ENCODE data around the gene FNDC7. TPM values are rescaled to one million over a fixed set of nuclear protein-coding genes. Genes with fewer than 3 reads are reported as not detected.
"Not testable (repeated sequence)": the region's sequence is repeated elsewhere in the genome, so short reads cannot be mapped to it uniquely, and the experiment has no call there.

The FNDC7 gene
- not detected in 2 replicates for polyA plus RNA-seq (2011; rRNA removed)
- 0.09 TPM in 1 of 2 replicates, not detected in the other for polyA minus RNA-seq (2011; rRNA and poly(A)+ RNA removed)

GRCh38 chr1:108712606-108713150 lies at the start of gene FNDC7:
FNDC7 (plus strand) TSS chr1:108712908; CDS start chr1:108712934, 26 bp downstream.
- Histone ChIP-seq H3K4me3 (ENCODE audit: low read depth, low read length) (no peak within 1 kb of the TSS), H3K27me3 (ENCODE audit: control insufficient read depth, insufficient read depth, low read length) (no peaks in the 10 kb centered on the region; the same call in 1 of the 2 replicates), H3K36me3 (ENCODE audit: control insufficient read depth, insufficient read depth, low read length) (no peaks in the 10 kb centered on the region)
- CTCF ChIA-PET, result no interaction called here
- POLR2A ChIA-PET, result interaction anchor here (1.0 kb wide), 1 partner anchor 20 kb away, joined by 15 read pairs; no protein-coding TSS in a partner anchor
- no peak for DNase-seq (ENCODE audit: low read depth)
- no peak for TF ChIP-seq CTCF (IDR thresholded peaks at IDR 0.05; ENCODE audit: insufficient read depth, low read depth, low read length)

GRCh38 chr1:108663074-108663473 lies 49.6 kb upstream of the FNDC7 start:
- no peaks in the 10 kb centered on the region for H3K27me3 ChIP-seq (ENCODE audit: control insufficient read depth, insufficient read depth, low read length)
- H3K4me3 ChIP-seq (ENCODE audit: low read depth, low read length), result no peak overlapping the region
- POLR2A ChIA-PET, result no interaction called here
- no peaks in the 10 kb centered on the region for H3K36me3 ChIP-seq (ENCODE audit: control insufficient read depth, insufficient read depth, low read length)
- TF ChIP-seq CTCF (IDR thresholded peaks at IDR 0.05; ENCODE audit: insufficient read depth, low read depth, low read length), result no peak
- DNase-seq (ENCODE audit: low read depth), result no peak
- CTCF ChIA-PET, result interaction anchor here (1.7 kb wide), 1 partner anchor 16 kb away, joined by 4 read pairs; no protein-coding TSS in a partner anchor

- Histone ChIP-seq H3K36me3 (ENCODE audit: control insufficient read depth, insufficient read depth, low read length) (no peaks in the 10 kb centered on the region), H3K4me3 (ENCODE audit: low read depth, low read length) (no peak overlapping the region), H3K27me3 (ENCODE audit: control insufficient read depth, insufficient read depth, low read length) (no peaks in the 10 kb centered on the region)
- ChIA-PET POLR2A (no interaction called here), CTCF (interaction anchor here (1.4 kb wide), 1 partner anchor 104 kb away, joined by 3 read pairs; the partner anchor contains the start of gene EEIG2)
- no peak for DNase-seq (ENCODE audit: low read depth)
- no peak for TF ChIP-seq CTCF (IDR thresholded peaks at IDR 0.05; ENCODE audit: insufficient read depth, low read depth, low read length)
These were observed 48.2 kb upstream of the FNDC7 start for GRCh38 chr1:108664481-108664880.

GRCh38 chr1:108665067-108665466 lies 47.6 kb upstream of the FNDC7 start:
- ChIA-PET POLR2A (no interaction called here), CTCF (interaction anchor here (1.1 to 1.4 kb wide), 2 partner anchors 21 to 105 kb away, joined by 3 to 4 read pairs; partner anchors contain the start of gene EEIG2)
- no peak overlapping the region for H3K4me3 ChIP-seq (ENCODE audit: low read depth, low read length)
- no peaks in the 10 kb centered on the region for H3K36me3 ChIP-seq (ENCODE audit: control insufficient read depth, insufficient read depth, low read length)
- H3K27me3 ChIP-seq (ENCODE audit: control insufficient read depth, insufficient read depth, low read length), result no peaks in the 10 kb centered on the region
- no peak for DNase-seq (ENCODE audit: low read depth)
- TF ChIP-seq CTCF (IDR thresholded peaks at IDR 0.05; ENCODE audit: insufficient read depth, low read depth, low read length), result no peak

- no peak for DNase-seq (ENCODE audit: low read depth)
- no peak for TF ChIP-seq CTCF (IDR thresholded peaks at IDR 0.05; ENCODE audit: insufficient read depth, low read depth, low read length)
- CTCF ChIA-PET, result interaction anchor here (1.1 to 1.4 kb wide), 2 partner anchors 22 to 105 kb away, joined by 3 to 4 read pairs; partner anchors contain the start of gene EEIG2
- POLR2A ChIA-PET, result no interaction called here
- Histone ChIP-seq H3K27me3 (ENCODE audit: control insufficient read depth, insufficient read depth, low read length) (no peaks in the 10 kb centered on the region), H3K36me3 (ENCODE audit: control insufficient read depth, insufficient read depth, low read length) (no peaks in the 10 kb centered on the region), H3K4me3 (ENCODE audit: low read depth, low read length) (no peak overlapping the region)
These were observed 46.9 kb upstream of the FNDC7 start for GRCh38 chr1:108665771-108666170.

- CTCF ChIA-PET; H3K27me3 ChIP-seq (ENCODE audit: control insufficient read depth, insufficient read depth, low read length); DNase-seq (ENCODE audit: low read depth); POLR2A ChIA-PET; H3K4me3 ChIP-seq (ENCODE audit: low read depth, low read length); H3K36me3 ChIP-seq (ENCODE audit: control insufficient read depth, insufficient read depth, low read length): not testable (repeated sequence)
These were observed 45.3 kb upstream of the FNDC7 start for GRCh38 chr1:108667422-108667821.
